T-helper 1 cell treated with Interleukin-12 subunit alpha and Interleukin-12 subunit beta and Interleukin-4 antibody, amounts not matched to agents 30 ng/mL and 1 ng/mL, for 36 hours (primary cell): Measurements from ENCODE around the gene SKAP1. TPM values are rescaled to one million over a fixed set of nuclear protein-coding genes. Genes with fewer than 3 reads are reported as not detected.

Source experiments
- intact Hi-C: fragments of 100-400 bp; cut with micrococcal nuclease; formaldehyde crosslinking; loops from one replicate; pipeline ENCODE4 v1.15.1; 2024
- total RNA-seq: library from RNA; stranded (reverse); gene quantifications from 2 replicates; pipeline ENCODE4 v1.2.3, GENCODE V29; 2022

Gene SKAP1
- total RNA-seq, 1 donor from 2014 or later: 84.4 TPM

GRCh38 chr17:48093341-48094045 is 336.5 kb downstream of the SKAP1 start:
- intact Hi-C loops: no loop called here

- intact Hi-C loops: no loop called here
Observed at GRCh38 chr17:48084932-48085331, 345.1 kb downstream of the SKAP1 start.

Other genes with a start within 250 kb of the SKAP1 start
- gene HOXB1, start 100.8 kb upstream of the SKAP1 start, total RNA-seq: not detected in 2 replicates
- gene HOXB2, start 114.9 kb upstream of the SKAP1 start, total RNA-seq: 37.5 and 38.1 TPM in 2 replicates
- gene HOXB4, start 148.1 kb upstream of the SKAP1 start, total RNA-seq: 9.0 and 10.0 TPM in 2 replicates
- 10.3 and 12.8 TPM in 2 replicates for gene HOXB3, start 160.0 kb upstream of the SKAP1 start, total RNA-seq
- 0.37 and 0.56 TPM in 2 replicates for gene HOXB5, start 163.6 kb upstream of the SKAP1 start, total RNA-seq
- gene HOXB6, start 174.8 kb upstream of the SKAP1 start, total RNA-seq: 0.20 and 0.25 TPM in 2 replicates
- 0.66 and 1.1 TPM in 2 replicates for gene HOXB7, start 180.8 kb upstream of the SKAP1 start, total RNA-seq
- not detected in 2 replicates for gene HOXB8, start 185.1 kb upstream of the SKAP1 start, total RNA-seq
- 0.10 and 0.15 TPM in 2 replicates for gene HOXB9, start 196.1 kb upstream of the SKAP1 start, total RNA-seq